IPS-18c (cell line): ENCODE data around the gene ARHGEF7.
"Not testable (repeated sequence)": the region's sequence is repeated elsewhere in the genome, so short reads cannot be mapped to it uniquely, and the experiment has no call there.

Source experiments
- H3K4me3 ChIP-seq: 2 replicates; pipeline ENCODE4 v1.7.0; 2013; ENCODE audit warnings: low read depth, mild to moderate bottlenecking, low read length, moderate library complexity; ENCODE audit not compliant: insufficient read depth
- H3K9me3 ChIP-seq: one replicate; pipeline ENCODE4 v1.6.1; 2013; ENCODE audit warnings: mild to moderate bottlenecking, low read length, moderate library complexity; ENCODE audit not compliant: control insufficient read depth, insufficient read depth

ARHGEF7 gene

DNA sequence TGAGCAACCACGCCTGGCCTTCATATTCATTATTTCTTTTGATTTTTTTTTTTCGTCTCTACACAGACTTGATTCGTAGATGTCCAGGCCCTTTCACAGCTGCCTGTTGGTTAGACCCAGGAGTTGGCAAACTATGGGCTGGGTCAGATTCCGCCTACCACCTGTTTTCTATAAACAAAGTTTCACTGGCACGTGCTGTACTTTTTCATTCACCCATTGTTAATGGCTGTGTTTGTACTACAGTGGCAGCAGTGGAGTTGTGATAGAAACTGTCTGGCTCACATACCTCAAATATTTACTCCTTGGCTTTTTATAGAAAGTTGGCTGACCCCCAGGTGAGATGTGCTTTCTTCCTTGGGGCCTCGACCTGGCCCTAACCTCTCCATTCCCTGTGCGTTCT is 132.4 kb downstream of the ARHGEF7 start:
- Histone ChIP-seq H3K9me3 (no peaks in the 10 kb centered on the region), H3K4me3 (no peak overlapping the region)

DNA sequence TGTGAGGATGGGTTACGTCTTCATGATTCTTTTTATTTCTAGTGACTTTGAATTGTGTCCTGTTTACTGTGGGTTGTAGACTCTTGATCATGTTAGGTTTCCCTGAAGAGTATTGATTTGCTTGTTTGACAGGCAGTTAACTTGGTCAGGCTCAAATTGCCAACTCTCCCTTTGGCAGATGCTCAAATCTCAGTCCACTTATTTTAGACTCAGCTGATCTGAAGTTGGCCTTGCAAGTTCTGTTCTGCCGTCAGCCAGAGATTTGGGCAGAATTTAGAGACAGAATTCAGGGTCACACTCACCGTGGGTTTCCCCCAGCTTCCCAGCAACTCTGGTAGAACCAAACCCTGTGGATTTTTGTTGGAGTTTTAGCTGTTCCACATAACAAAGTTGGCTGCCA is 133.7 kb downstream of the ARHGEF7 start:
- Histone ChIP-seq H3K4me3 (no peak overlapping the region), H3K9me3 (no peaks in the 10 kb centered on the region)

DNA sequence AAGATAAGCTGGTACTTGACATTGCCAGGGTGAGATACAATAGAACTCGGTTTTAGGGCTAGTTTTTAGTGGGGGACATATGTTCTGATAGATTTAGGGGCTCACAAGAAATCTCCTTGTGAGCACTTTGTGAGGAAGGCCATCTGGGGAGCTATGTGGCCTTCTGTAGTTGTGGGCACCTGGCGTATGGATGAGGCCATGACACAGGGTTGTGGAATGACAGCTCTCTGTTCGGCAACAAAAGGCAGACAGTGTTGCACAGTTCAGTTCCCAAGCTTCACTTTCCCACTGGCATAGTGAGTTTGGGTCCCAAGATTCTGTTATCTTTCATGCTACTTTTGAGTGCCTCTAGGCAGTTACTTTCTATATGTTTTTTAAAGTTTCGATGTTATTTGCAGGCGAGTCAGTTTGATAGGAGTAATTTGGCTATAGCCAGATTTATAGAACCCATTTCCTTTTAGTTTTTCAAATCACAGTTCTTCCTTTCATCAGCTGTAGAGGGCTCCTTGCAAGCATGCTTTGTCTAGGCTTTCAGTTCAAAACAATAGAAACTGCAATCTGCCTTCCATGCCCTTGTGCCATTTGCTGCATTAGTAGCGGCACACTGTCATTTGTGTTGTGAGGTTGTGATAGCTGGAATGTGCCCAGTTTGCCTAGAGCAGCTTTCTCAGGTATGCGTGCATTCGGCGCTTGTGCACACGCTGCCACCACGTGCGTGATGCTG is 134.7 kb downstream of the ARHGEF7 start:
- H3K4me3 ChIP-seq = no peak overlapping the region
- H3K9me3 ChIP-seq = no peaks in the 10 kb centered on the region

DNA sequence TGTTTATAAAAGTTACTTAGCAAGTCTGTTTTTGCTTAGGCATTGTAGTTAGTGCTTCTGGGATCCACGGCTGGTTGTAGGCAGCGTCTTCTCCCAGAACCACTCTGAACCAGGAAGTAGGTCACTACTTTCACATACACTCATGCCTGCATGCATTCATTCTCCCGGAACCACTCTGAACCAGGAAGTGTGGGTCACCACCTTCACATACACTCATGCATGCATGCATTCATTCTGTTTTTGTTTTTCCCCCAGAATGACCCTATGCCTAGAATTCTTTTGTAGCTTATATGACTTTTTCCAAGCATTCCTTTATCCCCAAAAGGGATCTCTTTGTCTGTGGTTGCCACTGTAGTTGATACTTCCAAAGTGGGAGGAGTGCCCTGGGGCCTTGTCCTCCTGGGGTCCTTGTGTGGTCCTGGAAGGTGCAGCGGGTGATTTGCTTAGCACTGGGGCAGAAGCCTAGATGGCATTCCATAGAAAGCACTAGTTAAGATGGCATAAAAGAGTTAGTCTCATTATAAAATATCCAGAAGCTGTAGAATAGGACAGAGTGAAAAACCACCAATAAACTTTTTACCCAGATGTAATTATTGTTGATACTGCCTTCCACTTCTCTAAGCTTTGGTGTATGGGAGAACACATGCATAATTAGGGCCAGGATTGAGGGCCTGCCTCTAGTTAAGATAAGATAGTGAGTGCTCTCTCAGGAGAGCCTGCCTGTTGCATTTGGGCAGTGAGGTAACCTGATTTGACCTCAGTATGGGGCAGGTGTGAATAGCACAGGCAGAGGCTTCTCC is 136.7 kb downstream of the ARHGEF7 start:
- H3K9me3 ChIP-seq = no peaks in the 10 kb centered on the region
- H3K4me3 ChIP-seq = no peak overlapping the region

DNA sequence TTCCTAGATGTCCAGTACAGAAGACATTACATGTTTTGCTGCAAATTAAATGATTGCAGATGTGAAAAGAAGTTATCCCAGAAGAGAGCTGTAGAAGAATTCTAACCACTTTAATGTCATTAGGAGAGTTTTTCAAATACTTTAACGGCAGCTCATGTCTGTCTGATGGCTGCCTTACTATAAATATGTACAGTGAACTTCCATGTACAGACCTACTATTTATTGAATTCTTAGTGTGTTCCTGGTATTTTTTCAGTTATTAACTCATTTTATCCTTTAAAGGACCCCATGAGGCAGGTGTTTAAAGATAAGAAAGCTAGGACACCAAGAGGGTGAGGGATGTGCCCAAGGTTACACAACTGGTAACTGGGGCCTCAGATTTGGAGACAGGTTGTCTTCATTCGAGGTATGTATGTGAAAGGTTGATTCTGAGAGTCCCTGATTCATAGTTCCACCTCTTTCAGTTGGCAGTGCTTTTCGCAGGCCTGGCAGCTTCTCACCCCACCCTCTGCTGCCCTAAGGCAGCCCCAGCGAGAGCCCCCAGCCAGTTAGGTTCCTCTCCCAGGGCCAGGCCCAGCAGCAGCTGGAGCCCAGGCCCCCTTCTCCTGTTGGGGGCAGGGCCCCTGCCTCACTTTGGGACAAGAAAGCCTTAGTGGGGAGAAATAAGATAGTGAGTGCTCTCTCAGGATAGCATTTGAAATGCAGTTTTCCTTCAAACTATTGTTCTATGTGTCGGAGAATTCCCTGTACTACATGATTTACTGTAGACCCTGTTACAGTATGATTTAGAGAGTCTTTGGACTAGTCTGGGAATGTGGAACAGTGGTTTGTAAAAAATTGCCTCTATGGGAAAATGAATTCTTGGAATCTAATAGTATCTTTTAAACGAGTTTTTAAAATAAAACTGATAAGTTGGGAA is 137.6 kb downstream of the ARHGEF7 start:
- Histone ChIP-seq H3K4me3 (no peak overlapping the region), H3K9me3 (no peaks in the 10 kb centered on the region)

DNA sequence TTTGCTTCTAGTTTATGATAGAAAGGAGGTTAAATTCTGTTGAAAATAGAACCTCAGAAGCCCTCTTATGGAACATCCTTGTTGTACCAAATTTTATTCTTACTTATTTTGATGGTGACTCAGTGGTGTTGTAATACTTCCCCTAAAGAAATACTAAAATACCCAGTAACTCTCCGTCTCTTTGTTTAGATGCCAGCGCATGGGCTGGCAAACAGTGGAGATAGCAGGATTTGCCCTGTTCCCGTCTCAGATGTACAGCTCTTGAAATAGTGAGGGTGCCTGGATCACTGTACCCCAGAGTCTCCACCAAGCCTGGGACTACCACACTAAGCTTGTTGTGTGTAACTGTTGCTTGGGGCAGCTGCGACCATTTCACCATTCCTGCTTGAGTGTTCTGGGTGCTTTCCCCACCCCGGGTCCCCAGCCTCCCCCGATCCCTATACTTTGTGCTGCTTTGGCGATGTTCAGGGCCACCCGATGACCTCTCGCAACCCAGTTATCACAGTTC is 138.3 kb downstream of the ARHGEF7 start:
- Histone ChIP-seq H3K9me3 (no peaks in the 10 kb centered on the region), H3K4me3 (no peak overlapping the region)

- H3K4me3 ChIP-seq = no peak overlapping the region
- peaks cover 2% of the 10 kb centered on the region for H3K9me3 ChIP-seq
Observed at GRCh38 chr13:111255228-111255790, 140.2 kb downstream of the ARHGEF7 start.

GRCh38 chr13:111256458-111256857 is 141.3 kb downstream of the ARHGEF7 start:
- Histone ChIP-seq H3K9me3 (peaks cover 2% of the 10 kb centered on the region), H3K4me3 (no peak overlapping the region)

DNA sequence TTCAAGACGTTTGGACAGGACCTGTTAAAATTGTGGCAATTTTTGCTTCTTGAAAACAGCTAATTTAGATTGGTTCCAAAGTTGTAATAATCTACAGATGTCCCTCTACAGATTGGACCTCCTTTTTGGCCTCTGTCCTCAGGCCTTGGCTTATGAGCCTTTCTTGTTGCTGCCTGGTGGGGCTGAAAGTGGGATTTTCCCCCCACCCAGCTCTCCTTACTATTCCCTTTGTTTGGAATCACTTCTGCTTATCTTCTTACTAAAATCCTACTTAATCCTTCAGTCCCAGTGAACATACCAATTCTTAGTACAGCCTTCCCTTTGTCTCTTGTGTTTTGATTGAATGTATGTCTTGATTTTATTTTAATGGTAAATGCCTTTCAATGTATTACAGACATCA is 141.8 kb downstream of the ARHGEF7 start:
- Histone ChIP-seq H3K9me3 (peaks cover 2% of the 10 kb centered on the region), H3K4me3 (no peak overlapping the region)

DNA sequence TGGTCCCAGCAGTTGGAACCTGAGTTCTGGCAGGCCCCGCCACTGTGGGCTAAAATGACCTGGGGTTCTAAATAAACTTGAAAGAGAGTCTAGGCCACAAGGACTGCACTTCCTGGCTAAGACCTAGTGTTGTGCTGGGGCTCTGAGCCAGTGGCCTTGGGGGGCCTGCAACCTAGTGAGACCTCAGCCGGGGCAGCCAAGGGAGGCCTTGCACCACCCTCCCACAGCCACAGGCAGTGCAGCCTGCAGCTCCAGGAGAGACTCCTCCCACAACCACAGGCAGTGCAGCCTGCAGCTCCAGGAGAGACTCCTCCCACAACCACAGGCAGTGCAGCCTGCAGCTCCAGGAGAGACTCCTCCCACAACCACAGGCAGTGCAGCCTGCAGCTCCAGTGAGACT is 142.8 kb downstream of the ARHGEF7 start:
- not testable (repeated sequence) for H3K4me3 ChIP-seq, H3K9me3 ChIP-seq

- no peak overlapping the region for H3K4me3 ChIP-seq
- peaks cover 2% of the 10 kb centered on the region for H3K9me3 ChIP-seq
Observed at GRCh38 chr13:111258637-111259036, 143.5 kb downstream of the ARHGEF7 start.

DNA sequence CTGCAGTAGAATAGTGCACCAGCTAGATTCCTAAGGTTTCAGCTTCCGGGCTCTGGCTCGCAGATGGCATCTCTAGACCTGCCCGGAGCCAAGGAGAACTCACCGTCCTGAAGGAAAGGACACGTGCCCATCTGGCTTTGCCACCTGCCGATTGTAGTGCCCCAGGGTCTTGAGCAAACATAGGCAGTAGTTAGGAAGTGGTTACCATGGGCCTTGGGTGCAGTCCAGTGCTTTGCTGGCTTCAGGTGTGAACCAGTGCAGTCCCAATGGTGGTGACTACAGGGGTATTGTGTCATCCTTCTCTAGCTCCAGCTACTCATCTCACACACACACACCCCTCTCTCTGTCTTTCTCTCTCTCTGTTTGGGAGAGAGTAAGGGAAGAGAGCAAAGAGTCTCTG is 143.9 kb downstream of the ARHGEF7 start:
- H3K9me3 ChIP-seq = peaks cover 2% of the 10 kb centered on the region
- no peak overlapping the region for H3K4me3 ChIP-seq

DNA sequence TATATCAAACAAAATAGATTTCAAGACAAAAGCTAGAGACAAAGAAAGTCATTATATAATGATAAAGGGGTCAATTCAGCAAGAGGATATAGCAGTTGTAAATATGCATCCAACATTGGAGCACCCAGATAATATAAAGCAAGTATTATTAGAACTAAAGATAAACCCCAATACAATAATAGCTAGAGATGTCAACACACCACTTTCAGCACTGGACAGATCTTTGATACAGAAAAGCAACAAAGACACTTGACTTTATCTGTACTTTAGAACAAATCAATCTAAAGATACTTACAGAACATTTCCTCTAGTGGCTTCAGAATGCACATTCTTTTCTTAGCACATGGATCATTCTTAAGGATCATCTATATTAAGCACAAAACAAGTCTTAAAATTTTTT is 146.2 kb downstream of the ARHGEF7 start:
- Histone ChIP-seq H3K4me3 (no peak overlapping the region), H3K9me3 (peaks cover 2% of the 10 kb centered on the region)

GRCh38 chr13:111262281-111262680 is 147.2 kb downstream of the ARHGEF7 start:
- peaks cover 2% of the 10 kb centered on the region for H3K9me3 ChIP-seq
- no peak overlapping the region for H3K4me3 ChIP-seq

GRCh38 chr13:111262715-111263114 is 147.6 kb downstream of the ARHGEF7 start:
- H3K9me3 ChIP-seq = peaks cover 2% of the 10 kb centered on the region
- no peak overlapping the region for H3K4me3 ChIP-seq

DNA sequence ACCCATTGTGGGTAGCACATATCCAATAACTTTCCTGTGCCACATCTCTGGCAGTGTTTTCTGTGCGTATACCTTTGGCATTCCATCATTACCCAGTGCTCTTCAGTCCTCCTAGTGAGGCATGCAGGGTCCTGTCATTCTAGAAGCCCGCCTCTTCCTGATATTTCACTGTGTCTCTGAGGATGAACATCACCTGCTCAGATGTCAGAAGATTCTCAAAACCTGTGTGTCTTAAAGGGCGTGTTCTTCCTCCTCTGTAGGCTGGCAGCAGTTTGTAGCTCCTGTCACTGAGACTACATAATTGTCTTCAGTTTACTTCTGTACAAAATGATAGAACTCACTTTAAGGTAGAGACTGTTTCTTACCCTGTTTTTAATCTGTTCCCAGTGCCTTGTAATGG is 148.5 kb downstream of the ARHGEF7 start:
- H3K4me3 ChIP-seq = no peak overlapping the region
- peaks cover 2% of the 10 kb centered on the region for H3K9me3 ChIP-seq

DNA sequence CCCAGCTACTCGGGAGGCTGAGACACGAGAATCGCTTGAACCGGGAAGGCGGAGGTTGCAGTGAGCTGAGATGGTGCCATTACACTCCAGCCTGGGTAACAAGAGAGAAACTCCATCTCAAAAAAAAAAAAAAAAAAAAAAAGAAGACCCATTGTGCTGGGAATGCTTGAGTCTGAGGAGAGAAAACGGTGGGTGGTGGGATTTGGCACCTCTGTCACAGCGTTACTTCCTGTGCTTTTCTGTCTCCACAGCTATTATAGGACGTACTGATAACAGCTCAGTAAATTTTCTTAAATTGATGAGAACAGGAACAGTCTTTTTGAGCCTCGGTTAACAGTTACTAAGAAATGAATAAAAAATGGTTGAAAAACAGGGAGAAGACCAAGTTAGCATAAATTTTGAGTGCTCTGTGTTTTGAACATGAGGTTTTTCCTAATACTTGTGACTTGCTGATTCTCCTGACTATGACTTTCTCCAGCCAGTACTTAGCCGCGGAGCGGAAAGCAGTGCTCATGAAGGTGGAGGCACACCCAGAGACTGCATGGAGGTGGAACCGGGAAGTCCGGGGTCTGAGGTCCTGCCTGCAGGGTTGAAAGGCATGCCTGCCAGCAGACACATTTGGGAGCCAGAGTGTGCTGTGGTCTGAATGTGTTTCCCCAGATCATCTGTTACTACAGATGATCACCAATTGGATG is 150.0 kb downstream of the ARHGEF7 start:
- Histone ChIP-seq H3K4me3 (no peak overlapping the region), H3K9me3 (no peaks in the 10 kb centered on the region)
